Body of pancreas (tissue), 4 donors: Measurements from ENCODE around the gene BRD1.

Experiments used
- CTCF ChIP-seq, 7 experiments: fragments of 450-650 bp in 4 of 7; fragments of 200-600 bp in 3 of 7; sonication (generic) in 3 of 7; IDR thresholded peaks; one replicate each; pipeline ENCODE4 v1.5.1; 2016 to 2019; ENCODE audit warnings: antibody characterized with exemption in 7 of 7
- POLR2A ChIP-seq, 3 donors: fragments of 450-650 bp; IDR thresholded peaks; one replicate each; pipeline ENCODE4 v1.6.1; 2016; ENCODE audit warnings: antibody characterized with exemption in 3 of 3, mild to moderate bottlenecking in 2 of 3

GRCh38 chr22:49774046-49774445 is 53.6 kb downstream of the BRD1 start:
- TF ChIP-seq POLR2A (IDR thresholded peaks at IDR 0.05) (no peak), CTCF (IDR thresholded peaks at IDR 0.05) (no peak)
